AG09319 (cell line): ENCODE measurements around the gene PRKG1.
"Not testable (repeated sequence)": the region's sequence is repeated elsewhere in the genome, so short reads cannot be mapped to it uniquely, and the experiment has no call there.

Source experiments
- DNase-seq: peaks from one replicate; pipeline ENCODE4 v3.0.0-alpha.2; 2010; ENCODE audit warnings: low read depth; ENCODE audit errors: extremely low read depth
- TF ChIP-seq, protein P1 (sequence below): IDR thresholded peaks from 2 replicates; pipeline ENCODE4 v1.5.1; 2011; ENCODE audit warnings: low read depth, mild to moderate bottlenecking, inconsistent platforms, low read length, moderate library complexity

The PRKG1 gene

DNA sequence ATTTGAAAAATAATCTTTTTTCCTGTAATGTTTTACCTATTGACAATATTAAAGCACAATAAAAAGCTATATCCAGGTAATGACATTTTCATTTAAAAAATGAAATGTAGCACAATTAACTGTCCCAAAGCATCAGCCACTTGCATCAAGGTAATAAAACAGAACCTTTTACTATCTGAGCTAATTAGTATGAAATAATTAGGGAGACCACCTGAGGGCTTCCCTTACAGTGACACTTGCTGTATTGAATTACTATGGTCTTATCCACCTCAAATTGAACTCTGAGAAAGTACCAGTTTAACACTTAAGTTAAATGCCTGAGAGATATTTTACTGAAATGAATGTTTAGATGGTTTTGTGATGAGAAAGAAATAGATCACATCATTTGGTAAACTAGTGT lies 1120.4 kb downstream of the PRKG1 start:
- no peak for DNase-seq
- TF ChIP-seq, protein P1, sequence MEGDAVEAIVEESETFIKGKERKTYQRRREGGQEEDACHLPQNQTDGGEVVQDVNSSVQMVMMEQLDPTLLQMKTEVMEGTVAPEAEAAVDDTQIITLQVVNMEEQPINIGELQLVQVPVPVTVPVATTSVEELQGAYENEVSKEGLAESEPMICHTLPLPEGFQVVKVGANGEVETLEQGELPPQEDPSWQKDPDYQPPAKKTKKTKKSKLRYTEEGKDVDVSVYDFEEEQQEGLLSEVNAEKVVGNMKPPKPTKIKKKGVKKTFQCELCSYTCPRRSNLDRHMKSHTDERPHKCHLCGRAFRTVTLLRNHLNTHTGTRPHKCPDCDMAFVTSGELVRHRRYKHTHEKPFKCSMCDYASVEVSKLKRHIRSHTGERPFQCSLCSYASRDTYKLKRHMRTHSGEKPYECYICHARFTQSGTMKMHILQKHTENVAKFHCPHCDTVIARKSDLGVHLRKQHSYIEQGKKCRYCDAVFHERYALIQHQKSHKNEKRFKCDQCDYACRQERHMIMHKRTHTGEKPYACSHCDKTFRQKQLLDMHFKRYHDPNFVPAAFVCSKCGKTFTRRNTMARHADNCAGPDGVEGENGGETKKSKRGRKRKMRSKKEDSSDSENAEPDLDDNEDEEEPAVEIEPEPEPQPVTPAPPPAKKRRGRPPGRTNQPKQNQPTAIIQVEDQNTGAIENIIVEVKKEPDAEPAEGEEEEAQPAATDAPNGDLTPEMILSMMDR, result no peak

DNA sequence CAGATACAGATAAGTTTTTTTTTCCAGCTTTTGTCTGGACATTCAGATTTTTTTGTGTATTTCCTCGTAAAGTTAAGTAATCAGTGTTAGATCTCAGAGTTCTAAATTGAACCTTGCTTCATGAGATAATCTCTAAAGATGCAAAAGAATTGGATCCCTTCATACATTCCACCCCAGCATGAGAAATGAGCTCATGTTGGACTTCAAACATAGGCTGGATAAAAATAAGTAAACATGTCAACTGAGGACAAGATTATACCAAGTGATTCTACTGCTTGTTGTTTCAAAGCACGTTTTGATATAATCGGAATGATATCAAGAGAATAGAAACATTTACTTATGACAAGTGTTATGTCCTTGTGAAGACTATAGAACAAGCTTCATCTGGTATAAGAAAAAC lies 1122.8 kb downstream of the PRKG1 start:
- TF ChIP-seq, protein P1, result no peak
- DNase-seq, result no peak

DNA sequence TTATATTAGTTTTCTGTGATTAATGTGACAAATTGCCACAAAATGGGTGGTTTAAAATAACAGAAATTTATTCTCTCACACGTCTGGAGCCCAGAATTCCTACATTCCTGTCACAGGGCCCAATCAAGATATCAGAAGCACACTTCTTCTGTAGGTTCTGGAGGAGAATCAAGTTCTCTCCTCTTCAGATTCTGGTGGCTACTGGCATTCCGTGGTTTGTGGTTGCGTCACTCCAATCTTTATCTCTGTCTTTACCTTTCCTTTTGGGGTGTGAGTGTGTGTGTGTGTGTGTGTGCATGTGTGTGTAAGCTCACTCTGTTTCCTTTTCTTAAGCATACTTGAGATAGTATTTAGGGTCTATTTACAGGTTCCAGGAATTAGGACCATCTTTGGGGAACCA lies 1124.3 kb downstream of the PRKG1 start:
- TF ChIP-seq, protein P1, result no peak
- no peak for DNase-seq

DNA sequence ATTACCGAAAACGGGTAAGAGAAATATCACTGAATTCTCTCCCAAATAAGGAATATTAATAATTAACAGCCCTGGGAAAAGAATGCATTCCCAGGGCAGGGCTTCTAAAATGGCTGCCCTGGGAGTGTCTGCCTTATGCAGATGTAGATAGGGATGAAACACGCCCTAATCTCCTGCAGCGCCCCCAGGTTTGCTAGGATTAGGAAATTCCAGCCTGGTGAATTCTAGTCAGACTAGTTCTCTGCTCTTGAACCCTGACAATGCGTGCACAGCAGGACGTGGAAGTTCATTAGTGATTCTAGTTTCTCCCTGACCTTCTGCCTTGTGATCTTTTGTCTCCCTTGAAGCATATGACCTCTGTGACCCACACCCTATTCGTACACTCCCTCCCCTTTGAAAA lies 1130.6 kb downstream of the PRKG1 start:
- not testable (repeated sequence) for DNase-seq

DNA sequence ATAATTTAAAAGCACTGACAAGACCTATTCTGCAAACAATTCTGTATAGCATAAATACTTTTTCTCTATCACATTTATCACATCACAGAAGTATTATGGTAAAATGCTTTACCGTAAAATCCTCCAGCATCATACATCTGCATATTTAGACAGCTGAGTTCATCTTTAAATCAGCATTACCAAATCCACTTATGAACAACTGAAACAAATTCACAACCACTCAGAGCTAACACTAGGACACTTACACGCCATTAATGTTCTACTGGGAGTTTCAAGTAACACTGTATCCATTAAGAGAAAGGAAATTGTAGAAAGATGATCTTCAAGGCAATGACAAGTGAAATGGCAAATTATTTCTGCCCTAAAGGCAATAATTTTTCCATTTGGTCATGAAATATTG lies 1134.1 kb downstream of the PRKG1 start:
- no peak for DNase-seq
- TF ChIP-seq, protein P1, result no peak

DNA sequence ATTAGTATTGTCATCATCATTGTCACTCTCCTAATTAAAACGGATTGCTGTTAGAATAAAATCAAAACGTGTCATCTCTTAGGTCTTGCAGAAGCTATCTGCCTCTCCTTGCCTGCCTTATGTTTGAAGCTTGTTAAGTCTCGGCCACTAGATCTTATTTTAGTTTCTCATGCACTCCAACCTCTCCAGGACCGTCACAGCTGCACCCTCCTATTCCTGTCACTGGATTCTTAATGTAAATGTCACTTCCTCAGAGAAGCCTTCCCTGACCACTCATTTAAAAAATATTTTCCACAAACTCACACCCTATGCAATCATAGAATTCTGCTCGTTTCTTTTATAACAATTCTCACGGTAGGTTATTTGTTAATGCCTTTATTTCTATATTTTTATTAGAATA lies 1135.9 kb downstream of the PRKG1 start:
- DNase-seq, result no peak
- TF ChIP-seq, protein P1, result no peak

DNA sequence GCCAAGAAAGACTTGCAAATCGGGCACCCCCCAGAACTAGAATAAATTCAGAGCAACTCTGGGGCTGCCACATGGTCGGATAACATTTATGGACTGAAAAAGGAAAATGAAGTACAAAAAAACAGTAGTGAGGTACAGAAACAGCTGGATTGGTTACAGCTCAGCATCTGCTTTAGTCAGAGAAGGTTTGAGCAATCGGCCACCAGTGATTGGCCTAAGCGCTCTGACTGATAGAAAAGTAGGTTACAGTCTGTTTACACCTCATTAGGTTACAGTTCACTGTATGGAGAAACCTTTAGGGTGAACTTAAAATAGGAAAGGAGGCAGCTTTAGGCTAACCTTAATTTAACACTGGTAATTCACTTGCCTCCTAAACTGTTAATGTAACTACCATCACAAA lies 1137.8 kb downstream of the PRKG1 start:
- TF ChIP-seq, protein P1, result no peak
- DNase-seq, result no peak

DNA sequence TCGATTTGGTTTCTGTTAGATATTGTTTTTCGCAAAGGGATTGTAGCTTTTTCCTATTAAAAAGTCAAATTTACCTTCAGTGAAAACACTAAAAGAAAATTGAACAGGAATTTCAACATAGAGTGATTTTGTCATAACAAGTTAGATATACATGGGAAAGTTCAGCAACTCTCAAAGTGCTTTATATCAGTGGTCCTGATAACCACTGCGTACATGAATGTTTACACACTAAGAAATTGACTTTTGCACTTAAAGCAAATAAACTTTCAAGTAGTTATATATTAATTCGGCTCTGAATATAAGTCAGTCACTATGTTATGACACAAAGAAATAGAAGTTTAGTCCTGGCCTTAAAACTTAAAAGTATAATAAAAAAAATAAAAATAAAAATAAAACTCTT lies 1138.5 kb downstream of the PRKG1 start:
- TF ChIP-seq, protein P1, result no peak

More for the DNA sequence above, 1138.5 kb downstream of the PRKG1 start:
- DNase-seq, result no peak
